PFSK-1 (cell line): ENCODE measurements around the gene SERPINA5.

ENCODE experiments used
- FOXP2 ChIP-seq: optimal IDR thresholded peaks from 2 replicates; pipeline ENCODE3; 2011; ENCODE audit warnings: borderline replicate concordance, control low read depth, inconsistent platforms; ENCODE audit not compliant: insufficient read depth; ENCODE audit errors: extremely low read length, extremely low read depth
- POLR2AphosphoS5 ChIP-seq: IDR thresholded peaks from 2 replicates; pipeline ENCODE4 v1.6.1; 2012; ENCODE audit warnings: low read depth, mild to moderate bottlenecking, control low read depth, low read length, moderate library complexity
- SIN3A ChIP-seq: IDR thresholded peaks from 2 replicates; pipeline ENCODE4 v1.6.1; 2012; ENCODE audit warnings: mild to moderate bottlenecking, low read length, moderate library complexity, borderline replicate concordance; ENCODE audit not compliant: insufficient read depth
- TAF1 ChIP-seq: IDR thresholded peaks from 2 replicates; pipeline ENCODE4 v1.6.1; 2012; ENCODE audit warnings: low read length, control low read depth, borderline replicate concordance; ENCODE audit not compliant: insufficient read depth
- TF ChIP-seq, protein P1 (sequence below), 2 experiments: IDR thresholded peaks; 2 replicates each; pipeline versions ENCODE4 v1.6.1 to v1.8.0; 2011 to 2012; ENCODE audit warnings: low read depth in 2 of 2, low read length in 2 of 2, control low read depth in 1 of 2, inconsistent platforms in 1 of 2, mild to moderate bottlenecking in 1 of 2, moderate library complexity in 1 of 2; ENCODE audit not compliant: insufficient read depth in 1 of 2

DNA sequence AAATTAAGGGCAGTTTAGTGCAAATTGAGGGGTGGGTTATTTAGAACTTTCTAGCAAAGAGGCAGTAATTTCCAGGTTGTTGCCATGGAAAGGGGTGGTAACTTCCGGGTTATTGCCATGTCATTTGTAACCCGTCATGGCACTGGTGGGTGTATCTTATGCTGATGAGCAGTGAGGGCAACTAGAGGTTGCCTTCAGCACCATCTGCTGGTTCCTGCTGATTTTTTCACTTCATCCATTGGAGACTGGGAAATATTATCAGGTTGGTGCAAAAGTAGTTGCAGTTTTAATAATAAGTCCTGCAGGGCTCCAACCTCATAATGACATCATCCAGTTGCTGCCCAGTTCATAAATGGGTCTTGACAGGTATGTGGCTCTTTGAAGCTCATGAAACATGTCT lies 44.4 kb upstream of the SERPINA5 start:
- TF ChIP-seq POLR2AphosphoS5 = no peak
- no peak for TF ChIP-seq SIN3A
- TF ChIP-seq TAF1 = no peak
- TF ChIP-seq, protein P1, sequence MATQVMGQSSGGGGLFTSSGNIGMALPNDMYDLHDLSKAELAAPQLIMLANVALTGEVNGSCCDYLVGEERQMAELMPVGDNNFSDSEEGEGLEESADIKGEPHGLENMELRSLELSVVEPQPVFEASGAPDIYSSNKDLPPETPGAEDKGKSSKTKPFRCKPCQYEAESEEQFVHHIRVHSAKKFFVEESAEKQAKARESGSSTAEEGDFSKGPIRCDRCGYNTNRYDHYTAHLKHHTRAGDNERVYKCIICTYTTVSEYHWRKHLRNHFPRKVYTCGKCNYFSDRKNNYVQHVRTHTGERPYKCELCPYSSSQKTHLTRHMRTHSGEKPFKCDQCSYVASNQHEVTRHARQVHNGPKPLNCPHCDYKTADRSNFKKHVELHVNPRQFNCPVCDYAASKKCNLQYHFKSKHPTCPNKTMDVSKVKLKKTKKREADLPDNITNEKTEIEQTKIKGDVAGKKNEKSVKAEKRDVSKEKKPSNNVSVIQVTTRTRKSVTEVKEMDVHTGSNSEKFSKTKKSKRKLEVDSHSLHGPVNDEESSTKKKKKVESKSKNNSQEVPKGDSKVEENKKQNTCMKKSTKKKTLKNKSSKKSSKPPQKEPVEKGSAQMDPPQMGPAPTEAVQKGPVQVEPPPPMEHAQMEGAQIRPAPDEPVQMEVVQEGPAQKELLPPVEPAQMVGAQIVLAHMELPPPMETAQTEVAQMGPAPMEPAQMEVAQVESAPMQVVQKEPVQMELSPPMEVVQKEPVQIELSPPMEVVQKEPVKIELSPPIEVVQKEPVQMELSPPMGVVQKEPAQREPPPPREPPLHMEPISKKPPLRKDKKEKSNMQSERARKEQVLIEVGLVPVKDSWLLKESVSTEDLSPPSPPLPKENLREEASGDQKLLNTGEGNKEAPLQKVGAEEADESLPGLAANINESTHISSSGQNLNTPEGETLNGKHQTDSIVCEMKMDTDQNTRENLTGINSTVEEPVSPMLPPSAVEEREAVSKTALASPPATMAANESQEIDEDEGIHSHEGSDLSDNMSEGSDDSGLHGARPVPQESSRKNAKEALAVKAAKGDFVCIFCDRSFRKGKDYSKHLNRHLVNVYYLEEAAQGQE (IDR thresholded peaks at IDR 0.05; ENCODE audit: insufficient read depth in 1 of 2, low read depth in 2 of 2, low read length in 2 of 2) = no peak
- no peak for TF ChIP-seq FOXP2
